HepG2 (cell line): ENCODE results near the gene KLF3. TPM values are rescaled to one million over a fixed set of nuclear protein-coding genes. Genes with fewer than 3 reads are reported as not detected.

ENCODE experiments used
- CENPX ChIP-seq: sonication (generic); formaldehyde crosslinking; IDR thresholded peaks from 2 replicates; pipeline ENCODE4 v1.9.0; 2021; ENCODE audit warnings: mild to moderate bottlenecking, missing genetic modification reagents, moderate library complexity
- MTA3 ChIP-seq: sonication (generic); formaldehyde crosslinking; IDR thresholded peaks from 2 replicates; pipeline ENCODE4 v1.4.0; 2020; ENCODE audit warnings: missing genetic modification reagents
- PPARG ChIP-seq: conservative IDR thresholded peaks from 2 replicates; pipeline ENCODE4 v1.6.1; 2016; ENCODE audit warnings: missing biosample characterization, missing genetic modification reagents
- SSRP1 ChIP-seq: IDR thresholded peaks from 2 replicates; pipeline ENCODE4 v1.6.1; 2016; ENCODE audit warnings: control low read depth
- ZKSCAN5 ChIP-seq: sonication (generic); formaldehyde crosslinking; IDR thresholded peaks from 2 replicates; pipeline ENCODE4 v1.5.1; 2020; ENCODE audit warnings: mild to moderate bottlenecking, missing genetic modification reagents
- ZNF367 ChIP-seq: sonication (generic); formaldehyde crosslinking; IDR thresholded peaks from 2 replicates; pipeline ENCODE4 v1.4.0; 2020; ENCODE audit warnings: missing genetic modification reagents, borderline replicate concordance
- ZNF430 ChIP-seq: sonication (generic); formaldehyde crosslinking; IDR thresholded peaks from 2 replicates; pipeline ENCODE4 v1.9.0; 2021; ENCODE audit warnings: mild to moderate bottlenecking, missing genetic modification reagents
- ZNF441 ChIP-seq: sonication (generic); formaldehyde crosslinking; IDR thresholded peaks from 2 replicates; pipeline ENCODE4 v1.7.0; 2021; ENCODE audit warnings: missing genetic modification reagents, borderline replicate concordance
- ZNF567 ChIP-seq: sonication (generic); formaldehyde crosslinking; IDR thresholded peaks from 2 replicates; pipeline ENCODE4 v1.8.1; 2023; ENCODE audit warnings: mild to moderate bottlenecking, missing genetic modification reagents, borderline replicate concordance
- ZNF619 ChIP-seq: sonication (generic); formaldehyde crosslinking; IDR thresholded peaks from 2 replicates; pipeline ENCODE4 v1.4.0; 2020; ENCODE audit warnings: mild to moderate bottlenecking, missing genetic modification reagents
- ZNF776 ChIP-seq: sonication (generic); formaldehyde crosslinking; IDR thresholded peaks from 2 replicates; pipeline ENCODE4 v1.4.0; 2020; ENCODE audit warnings: mild to moderate bottlenecking, missing genetic modification reagents
- polyA plus RNA-seq, 8 experiments: library from polyadenylated mRNA; depleted of rRNA in 3 of 8; stranded (reverse) in 7 of 8; unstranded in 1 of 8; fragments of >200 nt; fragmentation: Illumina TruSeq in 4 of 8; extraction: Trizol in 4 of 8; gene quantifications; 2 replicates each; pipeline versions ENCODE4 v1.2.1 to v1.2.3, GENCODE V29; 2011 to 2016; ENCODE audit warnings: low read depth in 4 of 8, missing spikeins in 1 of 8, mixed read lengths in 1 of 8; ENCODE audit not compliant: insufficient read depth in 1 of 8
- total RNA-seq, 5 experiments: library from RNA; depleted of rRNA; stranded (reverse); fragments of >200 nt; fragmentation: Illumina TruSeq; extraction: Trizol; gene quantifications; 2 replicates each; pipeline ENCODE4 v1.2.3, GENCODE V29; 2016; ENCODE audit warnings: low read depth in 1 of 5
- TF ChIP-seq, protein P1 (sequence below): sonication (generic); formaldehyde crosslinking; IDR thresholded peaks from 2 replicates; pipeline ENCODE4 v1.9.0; 2021; ENCODE audit warnings: missing genetic modification reagents, borderline replicate concordance
- TF ChIP-seq, protein P2 (sequence below): sonication (generic); formaldehyde crosslinking; IDR thresholded peaks from 2 replicates; pipeline ENCODE4 v1.8.1; 2023; ENCODE audit warnings: mild to moderate bottlenecking, inconsistent platforms, moderate library complexity, missing genetic modification reagents, borderline replicate concordance
- TF ChIP-seq, protein P3 (sequence below): sonication (generic); formaldehyde crosslinking; IDR thresholded peaks from 2 replicates; pipeline ENCODE4 v1.8.0; 2022; ENCODE audit warnings: missing genetic modification reagents, mild to moderate bottlenecking, inconsistent platforms, borderline replicate concordance
- TF ChIP-seq, protein P4 (sequence below): sonication (generic); formaldehyde crosslinking; conservative IDR thresholded peaks from 2 replicates; pipeline ENCODE4 v1.8.1; 2023; ENCODE audit warnings: missing genetic modification reagents
- TF ChIP-seq, protein P5 (sequence below): sonication (generic); formaldehyde crosslinking; IDR thresholded peaks from 2 replicates; pipeline ENCODE4 v1.8.1; 2023; ENCODE audit warnings: mild to moderate bottlenecking, moderate library complexity, missing genetic modification reagents
- TF ChIP-seq, protein P6 (sequence below): sonication (generic); formaldehyde crosslinking; IDR thresholded peaks from 2 replicates; pipeline ENCODE4 v1.5.0; 2020; ENCODE audit warnings: mild to moderate bottlenecking, missing genetic modification reagents
- TF ChIP-seq, protein P7 (sequence below): sonication (generic); formaldehyde crosslinking; IDR thresholded peaks from 2 replicates; pipeline ENCODE4 v1.5.1; 2020; ENCODE audit warnings: mild to moderate bottlenecking, moderate library complexity, missing genetic modification reagents

KLF3 gene
- total and polyA plus RNA-seq, 2 of the 13 experiments (the other 11 are each of a cell fraction or from before 2014, with no cell fraction given): 29.1 to 37.8 TPM

DNA sequence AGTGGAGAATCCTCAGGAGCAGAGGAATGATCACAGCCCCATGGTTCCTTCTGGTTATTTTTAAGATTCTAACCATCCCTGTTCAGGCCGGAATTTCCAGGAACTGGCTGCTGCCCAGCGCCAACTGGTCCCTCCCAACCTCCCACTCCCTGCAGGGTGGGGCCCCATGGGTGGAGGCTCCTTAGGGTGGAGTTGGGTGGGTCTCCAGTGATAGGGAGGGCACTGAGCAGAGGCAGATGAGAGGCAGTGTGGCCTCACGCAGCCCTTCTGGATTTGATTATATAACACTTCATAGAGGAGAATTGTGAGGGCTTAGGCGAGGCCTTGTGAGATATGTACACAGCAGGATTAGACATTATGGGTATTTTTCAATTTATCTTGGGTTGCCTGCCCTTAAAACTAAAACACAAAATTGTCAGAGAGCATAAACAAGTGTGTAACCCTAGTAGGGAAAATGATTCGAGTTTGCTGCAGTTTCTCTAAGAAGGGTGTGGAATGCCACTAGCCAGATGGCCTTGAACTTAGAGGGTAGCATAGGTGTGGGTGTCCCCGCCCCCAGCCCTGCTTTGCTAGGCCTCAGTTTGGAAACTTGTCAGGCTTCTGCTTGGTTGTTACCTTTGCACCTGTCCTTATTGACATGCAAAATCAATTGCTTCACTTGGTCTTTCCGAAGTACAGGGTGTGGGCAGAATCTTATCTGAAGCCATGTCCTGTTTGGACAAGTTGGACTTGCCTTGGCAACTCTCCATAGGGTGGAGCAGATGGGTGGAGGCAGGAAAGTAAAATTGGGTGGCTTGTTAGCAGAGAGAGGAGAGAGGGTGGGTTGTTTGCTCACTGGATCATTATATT is 9.4 kb downstream of the KLF3 start (continued):
- TF ChIP-seq, protein P1, sequence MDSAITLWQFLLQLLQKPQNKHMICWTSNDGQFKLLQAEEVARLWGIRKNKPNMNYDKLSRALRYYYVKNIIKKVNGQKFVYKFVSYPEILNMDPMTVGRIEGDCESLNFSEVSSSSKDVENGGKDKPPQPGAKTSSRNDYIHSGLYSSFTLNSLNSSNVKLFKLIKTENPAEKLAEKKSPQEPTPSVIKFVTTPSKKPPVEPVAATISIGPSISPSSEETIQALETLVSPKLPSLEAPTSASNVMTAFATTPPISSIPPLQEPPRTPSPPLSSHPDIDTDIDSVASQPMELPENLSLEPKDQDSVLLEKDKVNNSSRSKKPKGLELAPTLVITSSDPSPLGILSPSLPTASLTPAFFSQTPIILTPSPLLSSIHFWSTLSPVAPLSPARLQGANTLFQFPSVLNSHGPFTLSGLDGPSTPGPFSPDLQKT (CRISPR knock-in tag): no peak
- TF ChIP-seq ZNF441 (CRISPR knock-in tag) (no peak; the same call in 1 of the 2 replicates), ZNF776 (CRISPR knock-in tag) (no peak), ZNF430 (CRISPR knock-in tag) (peak; percentile 88; the same call in 1 of the 2 replicates), ZNF567 (CRISPR knock-in tag) (no peak), ZNF367 (CRISPR knock-in tag) (no peak), CENPX (no peak), ZKSCAN5 (no peak), SSRP1 (CRISPR knock-in tag) (no peak), ZNF619 (no peak; the same call in 1 of the 2 replicates), MTA3 (CRISPR knock-in tag) (no peak), PPARG (CRISPR knock-in tag) (peak; percentile 83)
- TF ChIP-seq, protein P2, sequence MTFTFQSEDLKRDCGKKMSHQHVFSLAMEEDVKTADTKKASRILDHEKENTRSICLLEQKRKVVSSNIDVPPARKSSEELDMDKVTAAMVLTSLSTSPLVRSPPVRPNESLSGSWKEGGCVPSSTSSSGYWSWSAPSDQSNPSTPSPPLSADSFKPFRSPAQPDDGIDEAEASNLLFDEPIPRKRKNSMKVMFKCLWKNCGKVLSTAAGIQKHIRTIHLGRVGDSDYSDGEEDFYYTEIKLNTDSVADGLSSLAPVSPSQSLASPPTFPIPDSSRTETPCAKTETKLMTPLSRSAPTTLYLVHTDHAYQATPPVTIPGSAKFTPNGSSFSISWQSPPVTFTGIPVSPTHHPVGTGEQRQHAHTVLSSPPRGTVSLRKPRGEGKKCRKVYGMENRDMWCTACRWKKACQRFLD: no peak
- TF ChIP-seq, protein P3, sequence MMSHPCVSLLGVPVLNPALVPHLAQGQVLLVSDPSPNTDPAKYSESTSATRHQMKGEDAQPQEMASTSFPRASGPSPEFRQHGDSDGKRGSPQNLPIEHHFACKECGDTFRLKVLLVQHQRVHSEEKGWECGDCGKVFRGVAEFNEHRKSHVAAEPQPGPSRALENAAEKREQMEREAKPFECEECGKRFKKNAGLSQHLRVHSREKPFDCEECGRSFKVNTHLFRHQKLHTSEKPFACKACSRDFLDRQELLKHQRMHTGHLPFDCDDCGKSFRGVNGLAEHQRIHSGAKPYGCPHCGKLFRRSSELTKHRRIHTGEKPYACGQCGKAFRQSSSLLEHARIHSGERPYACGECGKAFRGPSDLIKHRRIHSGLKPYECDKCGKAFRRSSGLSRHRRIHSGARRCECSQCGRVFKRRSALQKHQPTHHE (CRISPR knock-in tag): no peak
- TF ChIP-seq, protein P4, sequence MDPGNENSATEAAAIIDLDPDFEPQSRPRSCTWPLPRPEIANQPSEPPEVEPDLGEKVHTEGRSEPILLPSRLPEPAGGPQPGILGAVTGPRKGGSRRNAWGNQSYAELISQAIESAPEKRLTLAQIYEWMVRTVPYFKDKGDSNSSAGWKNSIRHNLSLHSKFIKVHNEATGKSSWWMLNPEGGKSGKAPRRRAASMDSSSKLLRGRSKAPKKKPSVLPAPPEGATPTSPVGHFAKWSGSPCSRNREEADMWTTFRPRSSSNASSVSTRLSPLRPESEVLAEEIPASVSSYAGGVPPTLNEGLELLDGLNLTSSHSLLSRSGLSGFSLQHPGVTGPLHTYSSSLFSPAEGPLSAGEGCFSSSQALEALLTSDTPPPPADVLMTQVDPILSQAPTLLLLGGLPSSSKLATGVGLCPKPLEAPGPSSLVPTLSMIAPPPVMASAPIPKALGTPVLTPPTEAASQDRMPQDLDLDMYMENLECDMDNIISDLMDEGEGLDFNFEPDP (CRISPR knock-in tag): no peak
- TF ChIP-seq, protein P5, sequence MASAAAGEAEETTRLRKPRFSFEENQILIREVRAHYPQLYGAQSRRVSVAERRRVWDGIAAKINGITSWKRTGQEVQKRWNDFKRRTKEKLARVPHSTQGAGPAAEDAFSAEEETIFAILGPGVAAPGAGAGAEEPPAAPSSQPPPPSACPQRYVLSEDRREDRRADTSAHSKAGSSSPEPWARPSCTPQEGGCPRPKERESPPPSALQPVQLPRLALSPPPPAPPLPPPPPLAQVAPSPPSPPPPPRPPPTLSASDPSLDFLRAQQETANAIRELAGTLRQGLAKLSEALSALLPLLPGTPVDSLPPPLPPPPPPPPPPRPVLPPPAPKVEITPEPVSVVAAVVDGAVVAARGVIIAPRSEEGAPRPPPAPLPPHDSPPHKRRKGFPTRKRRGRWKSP (CRISPR knock-in tag): peak; percentile 88
- TF ChIP-seq, protein P6, sequence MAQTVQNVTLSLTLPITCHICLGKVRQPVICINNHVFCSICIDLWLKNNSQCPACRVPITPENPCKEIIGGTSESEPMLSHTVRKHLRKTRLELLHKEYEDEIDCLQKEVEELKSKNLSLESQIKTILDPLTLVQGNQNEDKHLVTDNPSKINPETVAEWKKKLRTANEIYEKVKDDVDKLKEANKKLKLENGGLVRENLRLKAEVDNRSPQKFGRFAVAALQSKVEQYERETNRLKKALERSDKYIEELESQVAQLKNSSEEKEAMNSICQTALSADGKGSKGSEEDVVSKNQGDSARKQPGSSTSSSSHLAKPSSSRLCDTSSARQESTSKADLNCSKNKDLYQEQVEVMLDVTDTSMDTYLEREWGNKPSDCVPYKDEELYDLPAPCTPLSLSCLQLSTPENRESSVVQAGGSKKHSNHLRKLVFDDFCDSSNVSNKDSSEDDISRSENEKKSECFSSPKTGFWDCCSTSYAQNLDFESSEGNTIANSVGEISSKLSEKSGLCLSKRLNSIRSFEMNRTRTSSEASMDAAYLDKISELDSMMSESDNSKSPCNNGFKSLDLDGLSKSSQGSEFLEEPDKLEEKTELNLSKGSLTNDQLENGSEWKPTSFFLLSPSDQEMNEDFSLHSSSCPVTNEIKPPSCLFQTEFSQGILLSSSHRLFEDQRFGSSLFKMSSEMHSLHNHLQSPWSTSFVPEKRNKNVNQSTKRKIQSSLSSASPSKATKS (CRISPR knock-in tag): no peak
- TF ChIP-seq, protein P7, sequence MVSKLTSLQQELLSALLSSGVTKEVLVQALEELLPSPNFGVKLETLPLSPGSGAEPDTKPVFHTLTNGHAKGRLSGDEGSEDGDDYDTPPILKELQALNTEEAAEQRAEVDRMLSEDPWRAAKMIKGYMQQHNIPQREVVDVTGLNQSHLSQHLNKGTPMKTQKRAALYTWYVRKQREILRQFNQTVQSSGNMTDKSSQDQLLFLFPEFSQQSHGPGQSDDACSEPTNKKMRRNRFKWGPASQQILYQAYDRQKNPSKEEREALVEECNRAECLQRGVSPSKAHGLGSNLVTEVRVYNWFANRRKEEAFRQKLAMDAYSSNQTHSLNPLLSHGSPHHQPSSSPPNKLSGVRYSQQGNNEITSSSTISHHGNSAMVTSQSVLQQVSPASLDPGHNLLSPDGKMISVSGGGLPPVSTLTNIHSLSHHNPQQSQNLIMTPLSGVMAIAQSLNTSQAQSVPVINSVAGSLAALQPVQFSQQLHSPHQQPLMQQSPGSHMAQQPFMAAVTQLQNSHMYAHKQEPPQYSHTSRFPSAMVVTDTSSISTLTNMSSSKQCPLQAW (CRISPR knock-in tag): peak; percentile 97
